Thoracic aorta (tissue), 2 donors: ENCODE measurements around the gene CNDP1. TPM values are rescaled to one million over a fixed set of nuclear protein-coding genes. Genes with fewer than 3 reads are reported as not detected.

Source experiments
- ATAC-seq: fragments of 150-250 bp; one replicate; pipeline ENCODE4 v1.8.0; 2017; ENCODE audit warnings: low read depth; ENCODE audit not compliant: insufficient number of reproducible peaks, low FRiP score
- DNase-seq: peaks from one replicate; pipeline ENCODE4 v3.0.0-alpha.2; 2020; ENCODE audit warnings: low spot score
- H3K27ac ChIP-seq, 2 donors: fragments of 200-600 bp; sonication (generic); 1 replicate in 1 of 2; 2 replicates in 1 of 2; pipeline ENCODE4 v1.5.1; 2016; ENCODE audit warnings: mild to moderate bottlenecking in 2 of 2, moderate library complexity in 2 of 2
- H3K27me3 ChIP-seq: fragments of 200-600 bp; sonication (generic); replicated peaks from 2 replicates; pipeline ENCODE4 v1.6.0; 2016; ENCODE audit warnings: mild to moderate bottlenecking; ENCODE audit not compliant: insufficient read depth
- H3K36me3 ChIP-seq: fragments of 200-600 bp; sonication (generic); one replicate; pipeline ENCODE4 v1.5.1; 2016
- H3K4me1 ChIP-seq, 2 donors: fragments of 200-600 bp; sonication (generic); 1 replicate in 1 of 2; 2 replicates in 1 of 2; pipeline versions ENCODE4 v1.5.1 to v1.6.0; 2016; ENCODE audit warnings: low read depth in 2 of 2, mild to moderate bottlenecking in 1 of 2; ENCODE audit not compliant: control insufficient read depth in 1 of 2
- H3K4me3 ChIP-seq: fragments of 200-600 bp; sonication (generic); 2 replicates; pipeline ENCODE4 v1.5.1; 2016; ENCODE audit warnings: mild to moderate bottlenecking
- H3K9me3 ChIP-seq: fragments of 200-600 bp; sonication (generic); 2 replicates; pipeline ENCODE4 v1.5.1; 2016
- CTCF ChIP-seq: fragments of 200-600 bp; sonication (generic); IDR thresholded peaks from one replicate; pipeline ENCODE4 v1.5.1; 2019; ENCODE audit warnings: antibody characterized with exemption
- total RNA-seq, 2 donors: library from RNA; depleted of rRNA; stranded (reverse); fragments of >200 nt; gene quantifications; one replicate each; pipeline versions ENCODE4 v1.1.0 to v1.2.3, GENCODE V29; 2016

The CNDP1 gene
- total RNA-seq, 2 donors from 2014 or later = not detected

GRCh38 chr18:74511823-74512222 is 22.5 kb upstream of the CNDP1 start:
- H3K27me3 ChIP-seq = no peaks in the 10 kb centered on the region
- no peak overlapping the region for H3K4me3 ChIP-seq
- ATAC-seq = no peak
- no peak for DNase-seq
- H3K9me3 ChIP-seq = no peaks in the 10 kb centered on the region
- no peak for TF ChIP-seq CTCF
- H3K27ac ChIP-seq = no peak overlapping the region
- no peaks in the 10 kb centered on the region for H3K4me1 ChIP-seq
- peaks cover 33% of the 10 kb centered on the region for H3K36me3 ChIP-seq

- Histone ChIP-seq H3K4me3 (no peak overlapping the region), H3K9me3 (no peaks in the 10 kb centered on the region), H3K27me3 (no peaks in the 10 kb centered on the region), H3K4me1 (no peaks in the 10 kb centered on the region), H3K36me3 (peaks cover 38% of the 10 kb centered on the region), H3K27ac (no peak overlapping the region)
- TF ChIP-seq CTCF = no peak
- DNase-seq (no peak), ATAC-seq (no peak)
Observed at GRCh38 chr18:74512321-74513053, 21.8 kb upstream of the CNDP1 start.

- H3K27ac ChIP-seq = no peak overlapping the region
- ATAC-seq (no peak), DNase-seq (no peak)
- peaks cover 40% of the 10 kb centered on the region for H3K36me3 ChIP-seq
- H3K27me3 ChIP-seq = no peaks in the 10 kb centered on the region
- no peaks in the 10 kb centered on the region for H3K4me1 ChIP-seq
- H3K9me3 ChIP-seq = no peaks in the 10 kb centered on the region
- TF ChIP-seq CTCF = no peak
- H3K4me3 ChIP-seq = no peak overlapping the region
Observed at GRCh38 chr18:74513149-74513882, 21.0 kb upstream of the CNDP1 start.

GRCh38 chr18:74513883-74514205 is 20.5 kb upstream of the CNDP1 start:
- Histone ChIP-seq H3K27ac (no peak overlapping the region), H3K9me3 (no peaks in the 10 kb centered on the region), H3K36me3 (peaks cover 45% of the 10 kb centered on the region), H3K27me3 (no peaks in the 10 kb centered on the region), H3K4me1 (no peaks in the 10 kb centered on the region), H3K4me3 (no peak overlapping the region)
- no peak for DNase-seq
- TF ChIP-seq CTCF = no peak
- no peak for ATAC-seq

- Histone ChIP-seq H3K27ac (no peak overlapping the region), H3K4me3 (no peak overlapping the region), H3K9me3 (no peaks in the 10 kb centered on the region), H3K36me3 (peaks cover 57% of the 10 kb centered on the region), H3K27me3 (no peaks in the 10 kb centered on the region), H3K4me1 (no peaks in the 10 kb centered on the region)
- DNase-seq = no peak
- ATAC-seq = no peak
- no peak for TF ChIP-seq CTCF
Observed at GRCh38 chr18:74514860-74515495, 19.3 kb upstream of the CNDP1 start.
